Kidney (tissue), 14 donors: ENCODE data around the gene SMIM30. TPM values are rescaled to one million over a fixed set of nuclear protein-coding genes. Genes with fewer than 3 reads are reported as not detected.
A peak's percentile ranks its signal among the peaks of the same experiment; 100 is the strongest.

Experiments
- DNase-seq, 5 donors: peaks; one replicate each; pipeline ENCODE4 v3.0.0-alpha.2; 2013 to 2020
- FAIRE-seq: peaks from 2 replicates; lab custom pipeline; 2012; peaks lifted over from hg19 to GRCh38; lab: Jason Lieb, UNC
- H3K27ac ChIP-seq, 2 donors: one replicate each; pipeline ENCODE4 v1.7.0; 2013; ENCODE audit warnings: low read depth in 2 of 2, low read length in 2 of 2, inconsistent platforms in 1 of 2
- H3K27me3 ChIP-seq: one replicate; pipeline ENCODE4 v1.7.1; 2013; ENCODE audit warnings: low read length, inconsistent platforms; ENCODE audit not compliant: control insufficient read depth, insufficient read depth
- H3K36me3 ChIP-seq, 3 donors: one replicate each; pipeline versions ENCODE4 v1.7.0 to v1.7.1; 2013; ENCODE audit warnings: low read length in 3 of 3, control low read depth in 1 of 3, inconsistent platforms in 1 of 3; ENCODE audit not compliant: insufficient read depth in 3 of 3, control insufficient read depth in 2 of 3
- H3K4me1 ChIP-seq, 3 donors: one replicate each; pipeline versions ENCODE4 v1.7.0 to v1.7.1; 2013; ENCODE audit warnings: low read length in 3 of 3, inconsistent platforms in 1 of 3, low read depth in 1 of 3; ENCODE audit not compliant: control insufficient read depth in 2 of 3, insufficient read depth in 2 of 3
- H3K4me3 ChIP-seq, 3 donors: one replicate each; pipeline versions ENCODE4 v1.7.0 to v1.8.1; 2013; ENCODE audit warnings: low read length in 3 of 3, control low read depth in 1 of 3, inconsistent platforms in 1 of 3
- H3K9ac ChIP-seq, 3 donors: one replicate each; pipeline versions ENCODE4 v1.7.0 to v1.7.1; 2013; ENCODE audit warnings: low read length in 3 of 3, control low read depth in 1 of 3, inconsistent platforms in 1 of 3
- H3K9me3 ChIP-seq, 3 donors: one replicate each; pipeline versions ENCODE4 v1.7.0 to v1.7.1; 2013; ENCODE audit warnings: low read length in 3 of 3, control low read depth in 1 of 3, inconsistent platforms in 1 of 3; ENCODE audit not compliant: control insufficient read depth in 2 of 3, insufficient read depth in 1 of 3
- intact Hi-C: fragments of 100-400 bp; cut with DNase I; formaldehyde crosslinking; loops from one replicate; pipeline ENCODE4 v1.11.1; 2022
- polyA plus RNA-seq: library from polyadenylated mRNA; stranded (reverse); fragments of 350-450 nt; fragmentation: Illumina TruSeq; extraction: RNeasy Lipid Tissue Mini Kit (QIAGEN cat#74804); gene quantifications from one replicate; pipeline ENCODE4 v1.2.3, GENCODE V29; 2014; ENCODE audit warnings: low read depth, low replicate concordance; ENCODE audit not compliant: insufficient read depth
- total RNA-seq: library from RNA; stranded (reverse); fragmentation: NEBNext Ultra II Directional; extraction: Animal tissue kit (Norgen Biotek cat#: 25700); gene quantifications from one replicate; pipeline ENCODE4 v1.2.1, GENCODE V29; 2021
- TF ChIP-seq, protein P1 (sequence below): IDR thresholded peaks from 3 replicates; pipeline ENCODE4 v1.5.1; 2012; ENCODE audit warnings: mild to moderate bottlenecking, moderate library complexity, borderline replicate concordance; ENCODE audit not compliant: insufficient read depth; ENCODE audit errors: extremely low read depth
- donor health status: control.
- donor health status: control.
- donor health status: control.
- donor health status: control.
- donor health status: control.
- donor health status: DM: yes; HTN: yes; CAD: no.
- donor health status: Normal renal cell carcinoma (clear cell type).

Gene SMIM30
- total and polyA plus RNA-seq, 2 donors from 2014 or later = 42.9 to 102 TPM

DNA sequence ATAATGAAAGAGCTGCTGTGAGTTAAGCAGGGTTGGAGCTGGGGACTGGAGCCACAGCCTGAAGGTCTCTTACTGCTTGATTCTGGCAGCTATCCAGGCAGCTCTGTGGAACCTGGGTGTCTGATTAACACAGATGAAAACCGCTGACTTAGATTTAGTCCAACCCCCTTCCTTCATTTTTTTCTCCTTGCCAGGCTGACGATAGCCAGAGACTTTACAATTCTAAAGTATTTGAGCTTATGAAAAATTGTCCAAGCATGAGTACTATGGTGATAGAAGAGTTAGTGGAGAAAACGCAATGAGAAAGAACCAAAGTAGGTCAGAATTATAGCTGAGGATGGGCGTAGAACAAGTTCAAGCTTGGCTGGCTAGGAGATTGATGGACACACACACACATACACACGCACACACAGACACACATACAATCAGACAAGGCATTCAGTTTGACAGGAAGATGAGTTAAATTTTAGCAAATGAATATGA is 18.2 kb downstream of the SMIM30 start:
- H3K27me3 ChIP-seq = no peaks in the 10 kb centered on the region
- TF ChIP-seq, protein P1, sequence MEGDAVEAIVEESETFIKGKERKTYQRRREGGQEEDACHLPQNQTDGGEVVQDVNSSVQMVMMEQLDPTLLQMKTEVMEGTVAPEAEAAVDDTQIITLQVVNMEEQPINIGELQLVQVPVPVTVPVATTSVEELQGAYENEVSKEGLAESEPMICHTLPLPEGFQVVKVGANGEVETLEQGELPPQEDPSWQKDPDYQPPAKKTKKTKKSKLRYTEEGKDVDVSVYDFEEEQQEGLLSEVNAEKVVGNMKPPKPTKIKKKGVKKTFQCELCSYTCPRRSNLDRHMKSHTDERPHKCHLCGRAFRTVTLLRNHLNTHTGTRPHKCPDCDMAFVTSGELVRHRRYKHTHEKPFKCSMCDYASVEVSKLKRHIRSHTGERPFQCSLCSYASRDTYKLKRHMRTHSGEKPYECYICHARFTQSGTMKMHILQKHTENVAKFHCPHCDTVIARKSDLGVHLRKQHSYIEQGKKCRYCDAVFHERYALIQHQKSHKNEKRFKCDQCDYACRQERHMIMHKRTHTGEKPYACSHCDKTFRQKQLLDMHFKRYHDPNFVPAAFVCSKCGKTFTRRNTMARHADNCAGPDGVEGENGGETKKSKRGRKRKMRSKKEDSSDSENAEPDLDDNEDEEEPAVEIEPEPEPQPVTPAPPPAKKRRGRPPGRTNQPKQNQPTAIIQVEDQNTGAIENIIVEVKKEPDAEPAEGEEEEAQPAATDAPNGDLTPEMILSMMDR = no peak
- H3K9ac ChIP-seq = peak overlapping the region in 1 of 3 donors; percentile 28
- DNase-seq (peak; percentile 42 to 79 (median 67)), FAIRE-seq (peak; percentile 47)
- H3K9me3 ChIP-seq = no peaks in the 10 kb centered on the region
- intact Hi-C loops = no loop called here
- peak overlapping the region in 2 of 3 donors; percentile 39 to 57 for H3K4me3 ChIP-seq
- H3K36me3 ChIP-seq = no peaks in the 10 kb centered on the region
- H3K27ac ChIP-seq = no peak overlapping the region
- peaks cover 0 to 4% (median 2%) of the 10 kb centered on the region in 3 donors for H3K4me1 ChIP-seq

- Histone ChIP-seq H3K4me1 (peaks cover 0 to 4% (median 2%) of the 10 kb centered on the region in 3 donors), H3K27me3 (no peaks in the 10 kb centered on the region), H3K9ac (peak overlapping the region in 1 of 3 donors; percentile 28), H3K4me3 (peak overlapping the region in 2 of 3 donors; percentile 39 to 57), H3K9me3 (no peaks in the 10 kb centered on the region), H3K36me3 (no peaks in the 10 kb centered on the region), H3K27ac (peak overlapping the region in 1 of 2 donors; percentile 32)
- TF ChIP-seq, protein P1 = no peak
- FAIRE-seq (no peak), DNase-seq (peak in 3 of 5 donors; percentile 32 to 71 (median 68))
- intact Hi-C loops = no loop called here
These were observed 19.0 kb downstream of the SMIM30 start for GRCh38 chr7:113099284-113099919.

DNA sequence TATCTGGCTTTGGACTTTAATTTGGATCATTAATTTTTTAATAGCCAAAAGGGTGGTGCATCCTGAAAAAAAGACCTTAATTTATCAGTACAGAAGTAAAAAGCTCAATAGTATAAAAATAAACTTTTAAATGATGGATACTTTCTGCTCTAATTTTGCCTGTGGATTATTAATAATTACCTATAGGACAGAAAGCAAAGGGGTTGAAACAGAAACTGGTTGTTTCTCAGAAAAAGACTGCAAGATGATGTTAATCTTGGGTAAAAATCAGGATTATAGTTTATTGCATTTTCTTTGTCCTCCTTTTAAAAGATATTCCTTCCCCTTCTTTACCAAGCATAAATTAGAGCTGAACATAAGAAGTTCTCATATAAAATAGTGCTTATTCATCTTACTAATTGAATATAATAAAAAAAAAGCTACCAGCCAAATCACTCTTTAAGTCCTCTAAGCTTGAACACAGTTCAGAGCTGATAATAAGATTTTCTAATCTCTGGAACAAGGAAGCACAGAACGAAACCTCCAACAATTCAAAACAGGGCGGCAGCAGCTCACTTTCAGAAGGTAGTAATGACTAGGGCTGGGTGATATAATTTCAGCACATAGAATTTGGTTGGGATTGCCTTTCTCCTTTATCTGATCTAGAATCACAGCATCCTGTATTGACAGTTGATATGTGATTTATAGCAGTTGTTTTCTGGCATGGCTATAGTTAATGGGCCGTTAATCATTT is 23.7 kb downstream of the SMIM30 start:
- Histone ChIP-seq H3K36me3 (no peaks in the 10 kb centered on the region), H3K4me1 (peaks cover 0 to 4% (median 0%) of the 10 kb centered on the region in 3 donors), H3K9me3 (no peaks in the 10 kb centered on the region), H3K27ac (no peak overlapping the region), H3K9ac (no peak overlapping the region), H3K27me3 (no peaks in the 10 kb centered on the region), H3K4me3 (no peak overlapping the region)
- intact Hi-C loops = no loop called here
- DNase-seq (no peak), FAIRE-seq (no peak)
- TF ChIP-seq, protein P1 = no peak
